GM19463 (cell line): ENCODE results near the gene WDR4.
"Not testable (repeated sequence)": the region's sequence is repeated elsewhere in the genome, so short reads cannot be mapped to it uniquely, and the experiment has no call there.

ENCODE experiments used
- ATAC-seq: cut with Tn5 transposase; IDR thresholded peaks from one replicate; pipeline ENCODE4 v1.9.1; 2021; ENCODE audit warnings: mild to moderate bottlenecking, moderate library complexity; ENCODE audit not compliant: unreplicated experiment

WDR4 gene

DNA sequence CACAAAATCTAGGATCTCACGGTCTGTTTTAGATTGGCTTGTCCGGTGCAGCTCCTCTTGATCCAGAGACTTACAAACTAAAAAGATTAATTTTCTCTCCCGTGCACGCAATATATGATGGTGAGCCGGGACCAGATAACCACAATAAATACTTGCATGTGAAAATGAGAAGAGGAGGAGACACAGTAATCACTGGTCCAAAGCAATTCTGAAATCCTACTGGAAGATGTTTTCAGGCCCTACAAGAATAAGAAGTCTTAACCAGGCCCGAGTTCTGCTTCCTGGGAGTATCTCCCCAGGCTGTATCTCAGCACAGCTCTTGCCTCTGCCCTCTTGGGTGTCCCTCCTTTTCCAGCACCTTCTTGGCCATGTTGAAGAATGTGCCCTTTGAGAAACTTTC lies 1.0 kb upstream of the WDR4 start:
- no peak for ATAC-seq

DNA sequence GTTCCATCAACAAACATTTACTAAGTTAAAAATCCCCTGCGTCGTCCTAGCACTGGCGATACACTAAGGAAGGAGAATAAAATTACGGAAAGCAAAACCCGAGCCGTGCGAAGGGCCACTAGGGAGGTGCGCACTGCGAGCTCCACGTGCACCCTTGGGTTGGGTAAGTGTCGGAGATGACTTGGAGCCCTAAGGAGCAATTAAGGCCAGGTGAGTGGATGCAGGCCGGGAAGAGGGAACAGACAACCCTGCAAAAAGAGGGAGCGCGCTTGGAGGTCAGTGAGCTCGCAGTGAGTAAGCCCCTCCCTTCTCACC lies 704 bp downstream of the WDR4 start:
- peak; percentile 5 for ATAC-seq

DNA sequence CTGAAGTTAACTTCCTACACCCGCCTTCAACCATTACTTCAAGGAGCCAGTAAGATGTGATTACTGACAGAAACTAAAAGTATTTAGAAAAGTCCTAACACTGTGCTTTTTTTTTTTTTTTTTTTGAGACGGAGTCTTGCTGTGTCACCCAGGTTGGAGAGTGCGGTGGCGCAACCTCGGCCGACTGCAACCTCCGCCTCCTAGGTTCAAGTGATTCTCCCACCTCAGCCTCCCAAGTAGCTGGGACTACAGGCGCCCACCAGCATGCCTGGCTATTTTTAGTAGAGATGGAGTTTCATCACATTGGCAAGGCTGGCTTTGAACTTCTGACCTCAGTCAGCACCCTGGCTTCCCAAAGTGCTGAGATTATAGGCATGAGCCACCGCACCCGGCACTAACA lies 3.5 kb downstream of the WDR4 start:
- ATAC-seq: not testable (repeated sequence)

DNA sequence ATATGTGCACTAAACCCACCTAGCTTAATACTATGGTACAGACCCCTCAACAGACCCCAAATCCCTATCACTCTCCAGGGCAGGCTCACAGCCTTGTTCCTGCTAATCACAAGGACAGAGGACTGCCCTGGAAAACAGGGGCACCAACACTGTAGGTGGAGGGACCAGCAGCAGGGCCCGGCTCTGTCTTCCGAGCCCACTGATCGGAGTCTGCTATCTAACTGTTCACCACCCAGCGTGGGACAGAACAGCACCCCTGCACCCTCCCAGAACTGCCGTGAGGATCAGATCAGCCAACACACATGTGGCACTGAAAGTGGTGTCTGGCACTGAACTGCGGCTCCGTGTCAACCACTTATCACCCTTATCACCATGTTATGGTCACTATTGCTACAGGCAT lies 6.2 kb downstream of the WDR4 start:
- ATAC-seq: no peak

DNA sequence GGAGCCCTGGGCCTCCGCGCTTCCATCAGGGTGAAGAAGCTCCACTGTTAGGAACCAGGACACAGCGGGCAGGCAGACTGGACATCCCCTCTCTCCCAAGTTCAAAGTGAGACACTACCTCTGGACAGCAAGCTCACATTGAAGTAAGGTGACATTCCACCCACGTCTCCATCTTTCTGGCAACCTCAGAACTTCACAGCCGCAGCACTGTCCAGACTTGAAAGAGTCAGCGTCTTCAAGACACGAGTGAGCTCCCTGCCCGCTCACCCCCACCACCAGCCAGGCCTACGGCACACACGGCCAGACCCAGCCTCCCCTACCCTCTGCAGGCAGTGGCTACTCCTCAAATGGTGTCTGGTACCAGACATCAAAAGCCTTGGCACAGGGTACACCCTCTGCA lies 11.1 kb downstream of the WDR4 start:
- ATAC-seq: no peak

DNA sequence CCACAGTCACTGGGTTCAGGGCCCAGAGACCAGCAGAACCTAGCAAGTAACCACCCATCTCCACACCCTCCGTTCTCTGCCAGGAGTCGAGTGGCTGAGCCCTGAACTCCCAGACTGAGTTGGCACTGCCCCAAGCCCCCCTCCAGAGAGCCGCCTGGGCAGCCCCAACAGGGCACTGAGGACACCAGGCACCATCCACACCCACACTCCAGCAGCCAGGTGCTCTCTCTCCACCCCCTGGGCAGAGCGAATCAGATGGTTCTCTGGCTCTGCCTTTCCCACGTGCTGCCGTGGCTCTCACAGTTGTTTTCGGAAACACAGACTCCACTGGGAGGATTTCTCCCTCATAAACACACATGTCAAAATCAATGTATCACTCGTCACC lies 13.6 kb downstream of the WDR4 start:
- no peak for ATAC-seq

DNA sequence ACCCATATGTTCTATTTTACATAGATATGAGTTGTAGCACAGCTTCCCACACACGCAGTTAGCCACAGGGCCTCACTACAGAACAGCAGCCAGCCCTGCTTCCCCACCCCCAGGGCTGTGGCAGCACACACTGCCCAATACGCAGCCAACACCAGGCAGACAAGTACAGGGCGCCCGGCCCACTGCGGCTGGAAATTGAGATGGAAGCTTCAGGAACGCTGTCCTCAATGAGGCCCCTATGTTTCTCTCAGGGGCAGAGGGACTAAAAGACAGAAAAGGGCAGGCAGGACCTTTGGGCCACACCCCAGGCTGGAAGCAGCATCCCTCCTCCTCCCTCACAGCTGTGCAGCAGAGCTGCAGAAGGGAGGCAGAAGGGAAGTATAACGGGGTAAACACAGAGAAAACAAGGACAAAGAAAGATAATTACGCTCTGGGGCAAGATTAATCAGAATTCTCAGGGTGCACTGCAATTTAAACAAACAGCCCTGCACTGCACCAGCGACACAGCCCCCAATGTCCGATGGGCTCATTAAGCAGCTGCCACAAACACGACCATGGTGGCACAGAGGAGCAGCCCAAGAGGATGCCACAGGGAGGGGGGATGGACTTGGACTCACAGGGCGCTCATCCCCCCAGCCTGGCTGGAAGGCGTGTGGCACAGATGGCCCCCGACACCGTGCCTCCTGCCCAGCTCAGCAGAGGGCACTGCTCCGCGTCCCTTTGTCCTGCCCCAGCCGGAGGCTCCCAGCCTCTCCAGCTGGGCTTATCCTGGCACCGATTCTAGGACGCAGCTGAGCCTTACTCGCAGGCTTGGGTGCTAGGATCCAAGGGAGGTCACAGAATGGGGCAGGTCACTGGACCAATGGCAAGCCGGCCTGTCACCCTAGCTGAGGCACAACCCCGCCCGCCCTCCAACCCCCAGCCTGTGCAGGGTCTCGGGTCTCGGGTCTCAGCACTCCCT lies 14.2 kb downstream of the WDR4 start:
- no peak for ATAC-seq

DNA sequence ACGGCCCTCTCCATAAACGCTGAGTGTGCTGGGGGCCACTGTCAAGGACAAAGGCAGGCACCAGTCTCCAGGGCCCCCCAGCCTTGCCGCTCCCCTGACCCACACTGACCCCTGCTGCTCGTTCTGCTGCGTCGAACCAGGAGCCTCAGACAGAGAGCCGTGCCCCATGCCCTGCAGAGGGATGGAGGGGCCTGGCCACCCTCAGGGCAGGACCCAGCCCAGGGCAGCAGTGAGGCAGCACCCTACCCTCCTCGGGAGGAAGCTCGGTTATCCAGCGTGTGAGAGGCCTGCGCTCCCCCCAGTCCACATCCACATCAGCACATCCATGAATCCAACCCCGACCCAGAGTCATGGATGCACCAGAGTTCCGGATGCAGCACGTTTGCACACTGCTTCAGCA lies 15.1 kb downstream of the WDR4 start:
- ATAC-seq: no peak

DNA sequence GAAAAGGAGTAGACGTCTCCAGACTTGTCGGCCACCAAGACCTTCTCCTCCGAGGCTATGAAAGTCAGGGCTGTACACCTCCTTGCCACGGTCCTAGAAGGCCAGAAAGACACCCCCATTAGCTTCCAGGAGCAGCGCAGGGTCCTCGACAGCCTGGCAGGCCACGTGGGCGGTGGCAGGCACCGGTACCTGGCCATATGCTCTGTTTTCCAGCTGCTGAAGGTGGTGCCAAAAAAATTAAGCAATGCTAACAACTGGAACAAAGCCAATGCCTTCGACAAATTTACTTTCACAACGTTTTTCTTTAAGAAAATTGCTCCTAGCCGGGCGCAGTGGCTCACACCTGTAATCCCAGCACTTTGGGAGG lies 15.9 kb downstream of the WDR4 start:
- no peak for ATAC-seq

DNA sequence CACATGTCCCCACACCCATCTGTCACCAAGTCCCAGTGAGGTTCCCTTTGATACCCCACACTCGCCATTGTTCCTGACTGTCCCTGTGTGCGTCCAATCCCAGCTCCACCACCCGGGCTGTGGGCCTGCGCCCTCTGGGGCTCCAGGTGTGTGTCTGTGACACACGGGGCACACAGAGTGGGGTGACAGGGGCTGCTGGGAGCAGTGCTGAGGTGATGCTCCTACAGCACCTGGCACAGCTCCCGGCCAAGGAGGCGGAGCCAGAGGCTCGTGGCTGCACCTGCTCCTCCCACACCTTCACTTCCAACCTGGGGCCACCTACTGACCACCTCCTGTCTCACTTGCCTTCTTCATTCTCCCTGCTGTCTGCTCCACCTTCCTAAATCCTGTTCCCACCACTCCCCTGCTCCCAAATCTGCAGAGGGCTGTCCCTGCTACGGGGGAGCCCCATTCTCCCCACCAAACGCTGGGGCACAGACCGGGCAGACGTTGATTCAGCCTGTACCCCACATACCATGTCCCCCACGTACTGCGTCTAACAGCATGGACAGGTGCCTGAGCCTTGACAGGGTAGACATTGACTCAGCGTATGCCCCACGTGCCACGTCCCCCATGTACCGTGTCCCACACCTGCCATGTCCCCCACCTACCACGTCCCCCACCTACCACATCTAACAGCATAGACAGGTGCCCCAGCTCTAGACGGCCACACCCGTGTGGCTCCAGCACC lies 16.4 kb downstream of the WDR4 start:
- ATAC-seq: no peak

DNA sequence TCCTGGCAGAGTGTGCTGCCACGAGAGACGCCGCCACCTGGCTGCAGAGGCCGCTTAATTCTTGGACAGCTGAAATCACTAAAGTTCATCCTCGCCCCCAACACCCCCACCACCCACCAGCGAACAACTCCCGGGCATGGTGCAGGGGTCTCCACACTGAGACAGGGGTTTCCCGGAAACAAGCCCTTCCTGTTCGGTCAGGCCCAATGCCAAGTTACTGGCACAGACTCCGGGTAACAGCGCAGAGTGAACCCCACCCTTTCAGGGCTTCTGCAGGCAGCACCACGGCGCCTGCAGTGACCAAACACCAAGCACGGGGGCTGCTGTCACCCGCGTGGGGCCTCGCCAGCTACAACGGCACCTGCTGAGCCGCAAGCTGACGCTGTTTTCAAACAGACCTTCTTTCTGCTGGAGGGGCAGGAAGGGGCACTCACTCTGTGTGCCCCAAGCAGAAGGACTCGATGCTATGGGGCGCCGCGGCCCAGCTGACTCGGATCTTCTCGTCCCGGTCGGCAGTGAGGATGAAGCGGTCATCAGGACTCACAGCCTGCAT lies 17.4 kb downstream of the WDR4 start:
- no peak for ATAC-seq

DNA sequence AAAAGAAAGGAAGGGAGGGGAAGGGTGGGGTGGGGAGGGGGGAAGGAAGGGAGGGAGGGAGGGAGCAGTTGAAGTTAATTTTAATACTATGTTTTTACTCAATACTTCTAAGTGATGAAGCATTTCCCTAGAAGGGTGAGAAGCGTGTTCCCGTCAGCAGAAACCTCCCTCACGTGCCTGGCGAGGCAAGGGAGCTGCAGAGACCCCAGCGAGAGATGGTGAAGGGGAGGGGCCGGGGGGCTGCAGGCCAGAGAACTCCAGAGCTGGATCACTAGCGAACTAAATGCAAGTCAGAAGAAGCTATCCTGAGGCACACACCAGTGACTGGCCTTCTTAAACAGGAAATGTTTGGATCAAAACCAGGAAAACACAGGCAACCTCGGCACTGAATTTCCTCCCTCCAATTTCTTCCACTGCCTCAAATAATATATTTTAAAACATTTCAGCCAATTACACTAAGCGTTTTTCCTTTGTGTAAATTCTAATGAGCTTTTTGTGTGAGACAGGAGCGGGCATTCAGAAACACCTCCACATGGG lies 18.0 kb downstream of the WDR4 start:
- ATAC-seq: no peak

DNA sequence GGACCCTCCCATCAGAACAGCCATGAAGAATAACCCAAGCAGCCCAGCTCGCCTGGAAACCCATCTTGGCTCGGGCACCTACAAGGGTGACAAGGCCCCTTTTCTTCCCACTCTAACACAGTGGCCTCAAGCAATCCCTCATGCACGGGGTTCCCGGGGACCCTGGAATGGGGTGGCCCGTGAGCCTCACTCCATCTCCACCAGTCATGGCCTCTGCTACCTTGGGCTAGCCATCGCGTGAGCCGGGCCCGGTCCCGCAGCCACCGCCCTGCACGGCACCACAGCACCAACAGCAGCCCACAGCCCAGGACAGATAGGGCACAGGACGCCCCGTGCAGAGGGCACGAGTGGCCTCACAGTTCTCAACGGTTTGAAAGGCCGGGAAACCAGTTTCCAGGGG lies 19.0 kb downstream of the WDR4 start:
- ATAC-seq: no peak

DNA sequence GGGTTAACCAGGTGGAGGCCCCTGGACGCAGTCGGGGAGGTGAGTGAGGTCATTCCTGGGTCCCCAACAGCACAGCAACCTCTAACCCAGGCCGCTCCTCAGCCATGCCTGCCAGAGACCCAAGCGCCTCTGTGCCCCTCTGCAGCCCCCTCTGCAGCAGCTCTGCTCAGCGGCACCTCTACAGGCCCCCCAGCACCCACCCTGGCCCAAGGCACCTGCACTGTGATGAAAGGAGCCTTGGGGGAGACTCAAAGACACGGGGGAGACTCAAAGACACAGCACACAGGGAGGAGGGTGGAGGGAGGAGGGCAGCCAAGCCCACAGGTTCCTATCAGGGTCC lies 19.5 kb downstream of the WDR4 start:
- no peak for ATAC-seq

DNA sequence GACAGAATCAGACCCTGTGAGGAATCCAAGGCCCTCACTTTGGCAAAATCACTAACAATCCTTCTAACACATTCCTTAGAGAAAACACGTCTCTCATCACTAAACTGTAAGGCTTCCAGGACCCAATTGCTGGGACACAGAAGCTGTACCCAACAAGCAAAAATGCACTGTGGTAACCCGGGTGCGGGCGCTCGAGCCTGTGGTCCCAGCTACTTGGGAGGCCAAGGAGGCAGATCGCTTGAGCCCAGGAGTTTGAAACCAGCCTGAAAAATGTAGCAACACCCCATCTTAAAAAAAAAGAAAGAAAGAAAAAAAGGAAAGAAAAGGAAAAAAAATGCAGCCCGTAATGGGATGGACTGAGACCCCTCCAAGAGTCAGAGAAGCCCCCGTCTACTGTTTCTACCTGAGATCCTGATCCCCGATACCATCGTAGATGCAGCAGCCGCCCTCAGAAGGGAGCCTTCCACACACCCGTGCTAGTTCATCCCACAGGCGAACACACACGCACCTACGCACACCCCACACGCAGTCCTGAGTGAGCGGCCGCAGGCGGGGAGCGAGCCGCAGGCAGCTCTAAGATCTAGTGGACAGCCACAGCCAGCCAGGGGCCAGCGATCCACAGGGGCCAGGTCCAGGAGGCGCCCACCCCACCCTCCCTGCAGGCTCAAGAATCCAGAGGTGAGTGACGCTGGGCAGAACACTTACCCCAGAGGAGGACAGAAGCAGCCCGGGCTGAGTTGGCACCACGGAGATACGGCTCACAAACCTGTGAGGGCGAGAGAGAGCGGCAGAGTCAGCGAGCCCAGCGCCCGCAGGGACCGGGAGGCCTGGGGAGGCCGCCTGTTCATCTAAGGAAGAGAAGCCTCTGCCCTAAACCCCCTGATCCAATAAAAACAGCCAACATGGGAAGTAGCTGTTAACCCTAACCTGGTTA lies 20.1 kb downstream of the WDR4 start:
- no peak for ATAC-seq

DNA sequence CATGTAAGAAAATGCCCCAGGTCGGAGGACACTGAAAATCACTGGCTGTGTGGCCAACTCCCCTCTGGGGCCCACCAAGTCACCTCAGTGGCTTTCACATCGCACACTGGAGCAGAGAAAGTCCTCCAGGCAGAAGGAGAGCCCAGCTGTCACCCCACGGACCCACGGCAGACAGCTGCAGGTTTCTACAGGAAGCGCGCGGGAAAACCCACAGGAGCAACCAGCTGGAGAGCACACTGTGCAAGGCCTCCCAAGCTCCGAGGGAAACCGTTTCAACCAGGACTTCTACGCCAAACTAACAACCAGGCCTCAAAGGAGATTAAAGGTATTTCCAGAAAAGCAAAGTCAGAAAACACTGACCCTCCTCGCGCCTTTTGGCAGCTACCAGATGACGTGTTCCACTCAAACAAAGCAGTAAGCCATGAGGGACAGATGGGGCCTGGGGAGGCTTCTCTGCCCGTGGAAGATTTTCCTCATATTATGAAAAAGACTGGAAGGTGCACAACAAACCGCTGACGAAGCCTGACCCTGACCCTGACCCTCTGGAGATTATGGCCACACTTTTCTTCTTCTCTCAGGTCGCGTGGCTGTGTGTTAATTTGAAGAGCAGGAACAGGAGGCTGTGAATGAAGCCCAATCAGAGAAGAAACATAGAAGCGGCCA lies 21.0 kb downstream of the WDR4 start:
- ATAC-seq: no peak

DNA sequence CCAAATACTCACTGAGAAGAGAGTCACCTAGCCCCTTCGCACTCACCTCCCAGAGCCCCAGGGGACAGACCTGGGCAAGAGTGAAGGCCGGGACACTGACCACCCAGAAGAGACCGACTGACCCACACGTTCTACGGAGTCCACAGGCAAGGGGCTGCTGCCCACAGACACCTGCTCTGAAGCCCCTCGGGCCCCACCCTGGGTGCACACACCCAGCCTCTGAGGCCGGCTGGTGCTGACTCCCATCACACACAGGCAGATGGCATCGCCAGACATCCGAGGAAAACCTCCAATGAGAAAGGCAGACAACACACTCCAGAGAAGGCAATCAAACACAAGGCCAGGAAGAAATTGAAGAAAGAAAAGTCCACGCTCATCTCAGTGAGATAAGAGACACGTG lies 22.1 kb downstream of the WDR4 start:
- no peak for ATAC-seq

DNA sequence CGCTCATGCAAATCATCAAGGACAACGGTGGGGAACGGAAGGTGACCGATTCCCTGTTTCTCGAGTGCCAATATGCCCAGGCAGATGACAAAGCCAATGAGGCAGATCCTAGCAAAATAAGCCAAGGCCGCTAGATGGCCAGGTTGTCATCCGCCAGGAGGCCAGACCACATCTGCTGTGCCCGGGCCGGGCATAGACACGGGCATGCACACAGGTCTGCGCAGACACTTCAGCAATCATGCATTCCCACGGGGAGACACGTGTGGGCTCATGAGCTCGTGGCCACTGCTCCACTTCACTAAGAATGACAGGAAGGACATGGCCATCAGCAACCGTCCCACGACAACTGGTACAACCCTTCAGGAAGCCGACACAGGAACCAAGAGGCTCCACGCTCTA lies 23.4 kb downstream of the WDR4 start:
- no peak for ATAC-seq

DNA sequence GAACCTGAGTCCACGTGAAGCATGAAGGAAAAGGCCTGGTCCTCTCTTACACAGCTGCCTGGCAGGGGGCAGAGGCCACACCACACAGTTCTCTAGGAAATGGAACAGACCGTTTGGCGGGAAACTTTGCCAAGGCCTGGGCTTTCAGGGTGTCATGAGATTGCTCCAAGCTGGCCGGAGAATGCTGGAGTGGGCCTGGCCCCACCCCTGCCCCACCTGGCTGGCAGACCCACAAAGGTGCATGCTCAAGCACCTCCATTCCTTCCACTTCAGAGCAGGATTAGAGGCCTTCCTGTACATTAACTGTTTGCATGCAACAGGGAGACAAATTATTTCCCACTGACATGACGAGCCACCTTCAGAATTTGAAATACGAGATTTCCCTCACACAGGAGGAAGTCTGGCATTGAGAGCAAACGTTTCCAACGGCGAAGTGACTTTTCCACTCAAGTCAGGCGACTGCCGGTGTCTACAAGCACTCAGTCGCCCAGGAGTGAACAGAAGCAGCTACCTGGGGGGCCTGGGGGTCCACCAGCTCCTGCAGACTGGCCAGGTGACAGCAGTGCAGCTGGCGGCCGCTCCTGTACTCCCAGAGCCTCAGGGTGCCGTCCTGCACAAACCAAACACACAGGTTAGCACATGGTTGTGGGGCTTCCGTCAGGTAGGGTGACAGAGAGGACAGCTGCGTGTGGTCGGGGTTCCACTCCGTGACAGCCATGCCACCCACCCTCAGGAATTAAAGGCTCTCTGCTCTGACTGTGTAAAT lies 24.0 kb downstream of the WDR4 start:
- no peak for ATAC-seq
